ENCODE results near the gene ABHD13.

- peak; percentile 57 for TF ChIP-seq ZBTB33 (IDR thresholded peaks at IDR 0.05; ENCODE audit: extremely low read depth, insufficient replicate concordance, low read length)
- TF ChIP-seq FOSL1 (IDR thresholded peaks at IDR 0.05; ENCODE audit: low read depth) = no peak
- TF ChIP-seq, protein P1, sequence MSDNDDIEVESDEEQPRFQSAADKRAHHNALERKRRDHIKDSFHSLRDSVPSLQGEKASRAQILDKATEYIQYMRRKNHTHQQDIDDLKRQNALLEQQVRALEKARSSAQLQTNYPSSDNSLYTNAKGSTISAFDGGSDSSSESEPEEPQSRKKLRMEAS (IDR thresholded peaks at IDR 0.05) = peak; percentile 72
- TF ChIP-seq, protein P2, sequence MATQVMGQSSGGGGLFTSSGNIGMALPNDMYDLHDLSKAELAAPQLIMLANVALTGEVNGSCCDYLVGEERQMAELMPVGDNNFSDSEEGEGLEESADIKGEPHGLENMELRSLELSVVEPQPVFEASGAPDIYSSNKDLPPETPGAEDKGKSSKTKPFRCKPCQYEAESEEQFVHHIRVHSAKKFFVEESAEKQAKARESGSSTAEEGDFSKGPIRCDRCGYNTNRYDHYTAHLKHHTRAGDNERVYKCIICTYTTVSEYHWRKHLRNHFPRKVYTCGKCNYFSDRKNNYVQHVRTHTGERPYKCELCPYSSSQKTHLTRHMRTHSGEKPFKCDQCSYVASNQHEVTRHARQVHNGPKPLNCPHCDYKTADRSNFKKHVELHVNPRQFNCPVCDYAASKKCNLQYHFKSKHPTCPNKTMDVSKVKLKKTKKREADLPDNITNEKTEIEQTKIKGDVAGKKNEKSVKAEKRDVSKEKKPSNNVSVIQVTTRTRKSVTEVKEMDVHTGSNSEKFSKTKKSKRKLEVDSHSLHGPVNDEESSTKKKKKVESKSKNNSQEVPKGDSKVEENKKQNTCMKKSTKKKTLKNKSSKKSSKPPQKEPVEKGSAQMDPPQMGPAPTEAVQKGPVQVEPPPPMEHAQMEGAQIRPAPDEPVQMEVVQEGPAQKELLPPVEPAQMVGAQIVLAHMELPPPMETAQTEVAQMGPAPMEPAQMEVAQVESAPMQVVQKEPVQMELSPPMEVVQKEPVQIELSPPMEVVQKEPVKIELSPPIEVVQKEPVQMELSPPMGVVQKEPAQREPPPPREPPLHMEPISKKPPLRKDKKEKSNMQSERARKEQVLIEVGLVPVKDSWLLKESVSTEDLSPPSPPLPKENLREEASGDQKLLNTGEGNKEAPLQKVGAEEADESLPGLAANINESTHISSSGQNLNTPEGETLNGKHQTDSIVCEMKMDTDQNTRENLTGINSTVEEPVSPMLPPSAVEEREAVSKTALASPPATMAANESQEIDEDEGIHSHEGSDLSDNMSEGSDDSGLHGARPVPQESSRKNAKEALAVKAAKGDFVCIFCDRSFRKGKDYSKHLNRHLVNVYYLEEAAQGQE (IDR thresholded peaks at IDR 0.05; ENCODE audit: low read depth) = no peak
- TF ChIP-seq, protein P3, sequence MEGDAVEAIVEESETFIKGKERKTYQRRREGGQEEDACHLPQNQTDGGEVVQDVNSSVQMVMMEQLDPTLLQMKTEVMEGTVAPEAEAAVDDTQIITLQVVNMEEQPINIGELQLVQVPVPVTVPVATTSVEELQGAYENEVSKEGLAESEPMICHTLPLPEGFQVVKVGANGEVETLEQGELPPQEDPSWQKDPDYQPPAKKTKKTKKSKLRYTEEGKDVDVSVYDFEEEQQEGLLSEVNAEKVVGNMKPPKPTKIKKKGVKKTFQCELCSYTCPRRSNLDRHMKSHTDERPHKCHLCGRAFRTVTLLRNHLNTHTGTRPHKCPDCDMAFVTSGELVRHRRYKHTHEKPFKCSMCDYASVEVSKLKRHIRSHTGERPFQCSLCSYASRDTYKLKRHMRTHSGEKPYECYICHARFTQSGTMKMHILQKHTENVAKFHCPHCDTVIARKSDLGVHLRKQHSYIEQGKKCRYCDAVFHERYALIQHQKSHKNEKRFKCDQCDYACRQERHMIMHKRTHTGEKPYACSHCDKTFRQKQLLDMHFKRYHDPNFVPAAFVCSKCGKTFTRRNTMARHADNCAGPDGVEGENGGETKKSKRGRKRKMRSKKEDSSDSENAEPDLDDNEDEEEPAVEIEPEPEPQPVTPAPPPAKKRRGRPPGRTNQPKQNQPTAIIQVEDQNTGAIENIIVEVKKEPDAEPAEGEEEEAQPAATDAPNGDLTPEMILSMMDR (IDR thresholded peaks at IDR 0.05 in 2 of 3, conservative IDR thresholded peaks at IDR 0.05 in 1 of 3; ENCODE audit: borderline replicate concordance in 1 of 3, insufficient read depth in 1 of 3, low read depth in 2 of 3, low read length in 2 of 3) = no peak
- no peak for TF ChIP-seq EZH2 (IDR thresholded peaks at IDR 0.05)
- peak; percentile 74 for TF ChIP-seq POLR2A (IDR thresholded peaks at IDR 0.05; ENCODE audit: borderline replicate concordance, extremely low read depth, insufficient read depth, insufficient read length)
Measured at GRCh38 chr13:108218044-108218974, at the start of gene ABHD13.

Measured in HCT116 (cell line).